Measurements from ENCODE around the gene TSHR. TPM values are rescaled to one million over a fixed set of nuclear protein-coding genes. Genes with fewer than 3 reads are reported as not detected.

TSHR gene
- total RNA-seq, 1 experiment from 2014 or later: not detected

- Histone ChIP-seq H3K4ac (ENCODE audit: low read depth, low read length) (no peak overlapping the region), H2BK20ac (ENCODE audit: low read depth, low read length, poor library complexity, severe bottlenecking) (no peak overlapping the region), H2BK15ac (ENCODE audit: low read depth, low read length) (no peak overlapping the region), H3K4me1 (ENCODE audit: insufficient read depth, low read length) (no peaks in the 10 kb centered on the region), H3K9me3 (ENCODE audit: control insufficient read depth, low read depth, low read length) (no peaks in the 10 kb centered on the region), H3K27me3 (ENCODE audit: insufficient read depth, low read length) (peaks cover 4% of the 10 kb centered on the region; the same call in 1 of the 2 replicates), H3K23ac (ENCODE audit: insufficient read length, low read depth, low read length) (no peak overlapping the region), H4K8ac (replicated peaks; ENCODE audit: insufficient read length, low read depth, low read length) (no peak overlapping the region), H4K5ac (ENCODE audit: insufficient read length, low read depth, low read length) (no peak overlapping the region), H4K20me1 (ENCODE audit: control insufficient read depth, insufficient read depth, insufficient read length) (no peaks in the 10 kb centered on the region), H3K79me1 (ENCODE audit: insufficient read depth, low read depth, low read length, poor library complexity, severe bottlenecking) (no peaks in the 10 kb centered on the region), H3K9ac (ENCODE audit: extremely low read depth, insufficient read length, low read length) (no peak overlapping the region), H3K18ac (ENCODE audit: insufficient read length, low read depth, low read length) (no peak overlapping the region), H4K91ac (ENCODE audit: insufficient read length, low read depth, low read length) (no peak overlapping the region), H2BK12ac (ENCODE audit: insufficient read length, low read depth, low read length) (no peak overlapping the region), H3K14ac (ENCODE audit: insufficient read depth, low read length) (no peak overlapping the region), H2BK5ac (ENCODE audit: insufficient read length, low read length) (no peak overlapping the region), H3K56ac (ENCODE audit: insufficient read length, low read depth, low read length) (no peak overlapping the region), H3K27ac (ENCODE audit: insufficient read length, low read depth, low read length) (no peak overlapping the region), H3K4me2 (ENCODE audit: insufficient read depth, insufficient read length, low read length) (no peak overlapping the region), H2AFZ (ENCODE audit: low read length) (no peak overlapping the region), H2BK120ac (ENCODE audit: low read depth, low read length, poor library complexity, severe bottlenecking) (no peak overlapping the region), H3T11ph (ENCODE audit: low read length) (no peak overlapping the region), H3K23me2 (ENCODE audit: insufficient read length, low read depth, low read length, poor library complexity, severe bottlenecking) (peaks cover 7% of the 10 kb centered on the region), H2AK5ac (ENCODE audit: insufficient read length, low read length) (no peak overlapping the region), H3K79me2 (ENCODE audit: insufficient read depth, low read length) (no peaks in the 10 kb centered on the region)
- Mint-ChIP-seq H3K27ac (no peak overlapping the region), H3K9me3 (no peaks in the 10 kb centered on the region), H3K36me3 (ENCODE audit: insufficient read depth in 1 of 3, low read depth in 3 of 3) (no peaks in the 10 kb centered on the region), H3K4me3 (no peak overlapping the region), H3K4me1 (peaks cover 14 to 18% of the 10 kb centered on the region in 2 experiments), H3K27me3 (ENCODE audit: low read depth) (peaks cover 42% of the 10 kb centered on the region)
- TF ChIP-seq CTCF (conservative IDR thresholded peaks at IDR 0.05): no peak
- WGBS (ENCODE audit: extremely low coverage, insufficient read length, low lambda C conversion rate): no CpG with 5 or more reads among the region's 4 CpGs
- DNase-seq: no peak
Observed at GRCh38 chr14:80959496-80959895, 4.1 kb downstream of the TSHR start.

Measured in H9 (cell line).